HepG2 (cell line): ENCODE data around the gene RIPOR1. TPM values are rescaled to one million over a fixed set of nuclear protein-coding genes. Genes with fewer than 3 reads are reported as not detected.

ENCODE experiments used
- CC2D1A ChIP-seq: sonication (generic); formaldehyde crosslinking; IDR thresholded peaks from 2 replicates; pipeline ENCODE4 v1.8.1; 2023; ENCODE audit warnings: mild to moderate bottlenecking, missing genetic modification reagents
- CHCHD3 ChIP-seq: sonication (generic); formaldehyde crosslinking; IDR thresholded peaks from 2 replicates; pipeline ENCODE4 v1.8.0; 2022; ENCODE audit warnings: mild to moderate bottlenecking, missing genetic modification reagents, moderate library complexity
- FOXA3 ChIP-seq: IDR thresholded peaks from 2 replicates; pipeline ENCODE4 v1.6.1; 2016; ENCODE audit warnings: missing genetic modification reagents, missing compliant biosample characterization
- HINFP ChIP-seq: sonication (generic); formaldehyde crosslinking; IDR thresholded peaks from 2 replicates; pipeline ENCODE4 v1.4.0; 2020; ENCODE audit warnings: low read depth, mild to moderate bottlenecking, missing genetic modification reagents
- HMG20A ChIP-seq: IDR thresholded peaks from 2 replicates; pipeline ENCODE4 v1.6.1; 2016; ENCODE audit warnings: borderline replicate concordance
- HOXD1 ChIP-seq: sonication (generic); formaldehyde crosslinking; IDR thresholded peaks from 2 replicates; pipeline ENCODE4 v1.5.0; 2020; ENCODE audit warnings: missing genetic modification reagents
- JARID2 ChIP-seq: sonication (generic); formaldehyde crosslinking; IDR thresholded peaks from 2 replicates; pipeline ENCODE4 v1.8.1; 2023; ENCODE audit warnings: missing genetic modification reagents, inconsistent platforms; ENCODE audit not compliant: insufficient replicate concordance
- JUN ChIP-seq: sonication (generic); formaldehyde crosslinking; IDR thresholded peaks from 2 replicates; pipeline ENCODE4 v1.4.0; 2020; ENCODE audit warnings: mild to moderate bottlenecking, missing genetic modification reagents
- KMT2A ChIP-seq: sonication (generic); formaldehyde crosslinking; IDR thresholded peaks from 2 replicates; pipeline ENCODE4 v1.4.0; 2020; ENCODE audit warnings: missing genetic modification reagents
- MAX ChIP-seq: IDR thresholded peaks from 2 replicates; pipeline ENCODE4 v1.6.1; 2012; ENCODE audit warnings: inconsistent platforms
- MYC ChIP-seq: sonication (generic); formaldehyde crosslinking; IDR thresholded peaks from 2 replicates; pipeline ENCODE4 v1.9.0; 2021; ENCODE audit warnings: missing genetic modification reagents, borderline replicate concordance
- NFE2 ChIP-seq: sonication (generic); formaldehyde crosslinking; IDR thresholded peaks from 2 replicates; pipeline ENCODE4 v1.4.0; 2020; ENCODE audit warnings: missing genetic modification reagents
- NR3C1 ChIP-seq: sonication (generic); formaldehyde crosslinking; IDR thresholded peaks from 2 replicates; pipeline ENCODE4 v1.4.0; 2020; ENCODE audit warnings: missing genetic modification reagents
- RBFOX2 ChIP-seq: fragments of 200-400 bp; formaldehyde crosslinking; IDR thresholded peaks from 2 replicates; pipeline ENCODE4 v1.6.1; 2017; ENCODE audit warnings: low read depth, mild to moderate bottlenecking, low read length
- SALL2 ChIP-seq: sonication (generic); formaldehyde crosslinking; IDR thresholded peaks from 2 replicates; pipeline ENCODE4 v1.8.1; 2023; ENCODE audit warnings: mild to moderate bottlenecking, missing genetic modification reagents, inconsistent platforms
- SAP130 ChIP-seq: IDR thresholded peaks from 2 replicates; pipeline ENCODE4 v1.6.1; 2016; ENCODE audit warnings: low read depth
- SMAD3 ChIP-seq: sonication (generic); formaldehyde crosslinking; IDR thresholded peaks from 2 replicates; pipeline ENCODE4 v1.4.0; 2020; ENCODE audit warnings: missing genetic modification reagents
- SP1 ChIP-seq, 2 experiments: fragments of 450-650 bp in 1 of 2; sonication (generic) in 1 of 2; formaldehyde crosslinking in 1 of 2; IDR thresholded peaks; 2 replicates each; pipeline versions ENCODE4 v1.4.0 to v1.6.1; 2016 to 2020; ENCODE audit warnings: missing genetic modification reagents in 1 of 2
- YEATS2 ChIP-seq: sonication (generic); formaldehyde crosslinking; IDR thresholded peaks from 2 replicates; pipeline ENCODE4 v1.4.0; 2020; ENCODE audit warnings: missing genetic modification reagents, borderline replicate concordance
- ZBTB14 ChIP-seq: sonication (generic); formaldehyde crosslinking; IDR thresholded peaks from 2 replicates; pipeline ENCODE4 v1.4.0; 2020; ENCODE audit warnings: missing genetic modification reagents
- ZBTB49 ChIP-seq: sonication (generic); formaldehyde crosslinking; IDR thresholded peaks from 2 replicates; pipeline ENCODE4 v1.4.0; 2020; ENCODE audit warnings: missing genetic modification reagents, borderline replicate concordance
- ZKSCAN1 ChIP-seq: fragments of 150-350 bp; IDR thresholded peaks from 2 replicates; pipeline ENCODE4 v1.6.1; 2014; ENCODE audit warnings: low read length
- ZNF317 ChIP-seq: sonication (generic); formaldehyde crosslinking; IDR thresholded peaks from 2 replicates; pipeline ENCODE4 v1.5.0; 2020; ENCODE audit warnings: mild to moderate bottlenecking, missing genetic modification reagents
- ZNF329 ChIP-seq: sonication (generic); formaldehyde crosslinking; IDR thresholded peaks from 2 replicates; pipeline ENCODE4 v1.9.0; 2021; ENCODE audit warnings: low read depth, mild to moderate bottlenecking, missing genetic modification reagents
- ZNF549 ChIP-seq: sonication (generic); formaldehyde crosslinking; IDR thresholded peaks from 2 replicates; pipeline ENCODE4 v1.5.0; 2020; ENCODE audit warnings: missing genetic modification reagents
- ZNF552 ChIP-seq: sonication (generic); formaldehyde crosslinking; IDR thresholded peaks from 2 replicates; pipeline ENCODE4 v1.9.0; 2022; ENCODE audit warnings: missing genetic modification reagents, mild to moderate bottlenecking, borderline replicate concordance
- ZNF629 ChIP-seq: sonication (generic); formaldehyde crosslinking; conservative IDR thresholded peaks from 2 replicates; pipeline ENCODE4 v1.5.0; 2020; ENCODE audit warnings: missing genetic modification reagents
- ZSCAN25 ChIP-seq: sonication (generic); formaldehyde crosslinking; IDR thresholded peaks from 2 replicates; pipeline ENCODE4 v1.8.0; 2022; ENCODE audit warnings: mild to moderate bottlenecking, missing genetic modification reagents
- polyA plus RNA-seq, 8 experiments: library from polyadenylated mRNA; depleted of rRNA in 3 of 8; stranded (reverse) in 7 of 8; unstranded in 1 of 8; fragments of >200 nt; fragmentation: Illumina TruSeq in 4 of 8; extraction: Trizol in 4 of 8; gene quantifications; 2 replicates each; pipeline versions ENCODE4 v1.2.1 to v1.2.3, GENCODE V29; 2011 to 2016; ENCODE audit warnings: low read depth in 4 of 8, missing spikeins in 1 of 8, mixed read lengths in 1 of 8; ENCODE audit not compliant: insufficient read depth in 1 of 8
- total RNA-seq, 5 experiments: library from RNA; depleted of rRNA; stranded (reverse); fragments of >200 nt; fragmentation: Illumina TruSeq; extraction: Trizol; gene quantifications; 2 replicates each; pipeline ENCODE4 v1.2.3, GENCODE V29; 2016; ENCODE audit warnings: low read depth in 1 of 5

The RIPOR1 gene
- total and polyA plus RNA-seq, 2 of the 13 experiments (the other 11 are each of a cell fraction or from before 2014, with no cell fraction given), result 4.6 to 8.1 TPM

GRCh38 chr16:67528222-67528869 is at the start of gene RIPOR1 (continued):
- TF ChIP-seq ZBTB49 (peak; percentile 23; the same call in 1 of the 2 replicates), HINFP (CRISPR knock-in tag) (no peak), RBFOX2 (no peak), SMAD3 (0 out of 2 replicates have a peak, but pooled peaks have one; percentile 21), MYC (CRISPR knock-in tag) (no peak; the same call in 1 of the 2 replicates), SP1 (IDR thresholded peaks at IDR 0.05) (no peak), SP1 (CRISPR knock-in tag; IDR thresholded peaks at IDR 0.05) (0 out of 2 replicates have a peak, but pooled peaks have one; percentile 19), ZKSCAN1 (0 out of 2 replicates have a peak, but pooled peaks have one; percentile 1), JUN (CRISPR knock-in tag) (no peak), SAP130 (CRISPR knock-in tag) (peak; percentile 4; the same call in 1 of the 2 replicates), CC2D1A (CRISPR knock-in tag) (no peak), YEATS2 (CRISPR knock-in tag) (no peak), ZNF629 (CRISPR knock-in tag) (no peak), HOXD1 (CRISPR knock-in tag) (no peak), NFE2 (CRISPR knock-in tag) (0 out of 2 replicates have a peak, but pooled peaks have one; percentile 12), ZNF549 (CRISPR knock-in tag) (no peak), KMT2A (no peak), CHCHD3 (0 out of 2 replicates have a peak, but pooled peaks have one; percentile 86), HMG20A (no peak), ZNF329 (no peak), ZNF317 (CRISPR knock-in tag) (no peak), ZNF552 (CRISPR knock-in tag) (no peak), NR3C1 (CRISPR knock-in tag) (no peak), MAX (peak; percentile 22), ZSCAN25 (CRISPR knock-in tag) (no peak), SALL2 (no peak), FOXA3 (CRISPR knock-in tag) (0 out of 2 replicates have a peak, but pooled peaks have one; percentile 2), JARID2 (CRISPR knock-in tag) (peak; percentile 27), ZBTB14 (CRISPR knock-in tag) (no peak)
